Measurements from ENCODE around the gene LMO7.

DNA sequence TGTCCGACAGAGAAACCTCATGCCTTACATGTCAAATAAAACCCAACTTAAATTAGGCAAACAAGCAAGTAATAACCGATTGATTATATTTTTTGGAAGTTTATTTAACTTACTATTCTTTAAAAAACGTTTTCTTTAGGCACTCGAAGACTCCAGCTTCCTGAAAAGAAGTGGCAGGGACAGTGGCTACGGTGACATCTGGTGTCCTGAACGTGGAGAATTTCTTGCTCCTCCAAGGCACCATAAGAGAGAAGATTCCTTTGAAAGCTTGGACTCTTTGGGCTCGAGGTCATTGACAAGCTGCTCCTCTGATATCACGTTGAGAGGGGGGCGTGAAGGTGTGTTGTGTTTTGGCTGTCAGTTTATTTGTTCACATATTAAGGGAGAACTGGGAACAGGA, 164.4 kb downstream of the LMO7 start:
- TF ChIP-seq ZNF274 (IDR thresholded peaks at IDR 0.05; ENCODE audit: low read depth, low read length) (no peak), YY1 (IDR thresholded peaks at IDR 0.05; ENCODE audit: insufficient read depth, insufficient read length) (no peak), SUZ12 (IDR thresholded peaks at IDR 0.05; ENCODE audit: extremely low read depth, insufficient read depth, insufficient read length) (no peak)

Measured in NT2/D1 (cell line).